CD4-positive, alpha-beta T cell treated with Interleukin-15 for 4 hours (primary cell): Measurements from ENCODE around the gene DEGS1.

Experiments
- DNase-seq: peaks from one replicate; pipeline ENCODE4 v3.0.0-alpha.2; 2020; ENCODE audit warnings: low spot score

DEGS1 gene

DNA sequence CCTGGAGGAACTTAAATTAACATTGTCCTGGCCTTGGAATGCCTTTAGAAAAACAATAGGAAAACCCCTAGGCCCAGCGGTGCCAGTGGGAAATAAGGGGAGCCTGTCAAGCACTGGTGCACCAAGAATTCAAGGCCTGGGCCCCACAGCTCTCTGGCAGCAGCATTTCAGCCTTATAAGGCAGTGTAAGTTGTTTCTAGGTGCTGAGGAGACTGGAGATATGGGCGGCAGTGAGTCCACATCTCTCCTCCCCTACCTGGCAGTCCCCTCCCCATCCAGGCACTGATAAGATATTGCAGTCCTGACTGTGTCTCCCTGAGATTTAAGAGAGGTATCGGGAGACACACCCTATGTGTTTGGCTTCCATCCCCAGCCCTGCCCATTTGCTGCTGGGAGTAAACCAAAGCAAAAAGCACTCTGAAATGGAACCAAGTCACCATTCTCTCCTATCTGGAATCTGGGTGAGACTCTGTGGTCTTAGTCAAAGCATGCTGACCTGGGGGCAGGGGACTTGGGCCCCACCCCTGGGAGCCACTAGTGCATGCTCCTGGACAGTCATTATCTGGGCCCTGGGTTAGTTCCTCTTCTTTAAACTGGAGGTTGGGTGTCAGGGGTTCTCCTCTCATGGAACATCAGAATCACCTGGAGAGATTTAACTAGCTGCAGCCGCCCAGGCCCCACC lies 30.5 kb downstream of the DEGS1 start:
- no peak for DNase-seq

DNA sequence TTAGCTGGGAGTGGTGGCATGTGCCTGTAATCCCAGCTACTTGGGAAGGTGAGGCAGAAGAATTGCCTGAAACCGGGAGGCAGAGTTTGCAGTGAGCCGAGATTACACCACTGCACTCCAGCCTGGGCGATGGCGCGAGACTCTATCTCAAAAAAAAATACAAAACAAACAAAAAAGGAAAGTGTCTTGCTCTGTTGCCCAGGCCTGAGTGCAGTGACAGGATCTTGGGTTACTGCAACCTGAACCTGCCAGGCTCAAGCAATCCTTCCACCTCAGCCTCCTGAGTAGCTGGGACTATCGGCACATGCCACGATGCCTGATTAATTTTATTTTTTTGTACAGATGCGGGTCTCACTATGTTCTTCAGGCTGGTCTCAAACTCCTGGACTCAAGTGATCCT lies 33.3 kb downstream of the DEGS1 start:
- DNase-seq: no peak

DNA sequence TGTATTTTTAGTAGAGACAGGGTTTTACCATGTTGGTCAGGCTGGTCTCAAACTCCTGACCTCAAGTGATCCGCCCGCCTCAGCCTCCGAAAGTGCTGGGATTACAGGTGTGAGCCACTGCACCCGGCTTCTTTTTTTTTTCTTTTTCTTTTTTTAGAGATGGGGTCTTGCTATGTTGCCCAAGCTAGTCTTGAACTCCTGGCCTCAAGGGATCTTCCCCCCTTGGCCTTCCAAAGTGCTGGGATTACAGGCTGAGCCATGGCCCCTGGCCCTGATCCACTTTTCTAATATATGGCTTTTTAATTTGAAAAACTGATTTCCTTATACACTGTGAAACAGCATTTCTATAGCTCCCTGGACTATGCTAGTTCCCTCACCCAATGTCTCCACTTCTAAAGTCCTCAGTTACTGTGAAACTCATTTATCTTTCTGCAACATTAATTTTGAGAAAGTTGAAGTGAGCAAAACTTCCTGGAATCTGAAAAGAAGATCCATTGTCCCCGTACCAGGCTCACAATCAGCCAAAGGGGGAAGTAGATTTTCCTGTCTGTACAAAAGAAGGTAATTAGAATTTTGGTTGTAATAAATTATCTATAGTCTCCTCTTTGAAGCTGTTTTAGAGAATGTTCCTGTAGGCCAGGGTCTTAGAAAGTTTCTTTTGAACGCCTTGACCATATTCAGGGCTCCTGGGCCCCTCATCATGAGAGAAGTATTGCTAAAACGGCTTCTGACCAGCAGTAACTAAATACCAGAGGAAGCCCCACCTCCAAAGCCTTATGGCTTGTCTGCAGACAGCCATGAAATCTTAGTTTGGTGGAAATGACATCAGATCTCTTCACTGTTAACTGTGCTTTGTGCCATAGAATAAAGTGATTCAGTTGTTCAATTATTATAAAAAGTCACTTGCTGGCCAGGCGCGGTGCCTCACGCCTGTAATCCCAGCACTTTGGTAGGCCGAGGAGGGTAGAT lies 34.9 kb downstream of the DEGS1 start:
- no peak for DNase-seq

DNA sequence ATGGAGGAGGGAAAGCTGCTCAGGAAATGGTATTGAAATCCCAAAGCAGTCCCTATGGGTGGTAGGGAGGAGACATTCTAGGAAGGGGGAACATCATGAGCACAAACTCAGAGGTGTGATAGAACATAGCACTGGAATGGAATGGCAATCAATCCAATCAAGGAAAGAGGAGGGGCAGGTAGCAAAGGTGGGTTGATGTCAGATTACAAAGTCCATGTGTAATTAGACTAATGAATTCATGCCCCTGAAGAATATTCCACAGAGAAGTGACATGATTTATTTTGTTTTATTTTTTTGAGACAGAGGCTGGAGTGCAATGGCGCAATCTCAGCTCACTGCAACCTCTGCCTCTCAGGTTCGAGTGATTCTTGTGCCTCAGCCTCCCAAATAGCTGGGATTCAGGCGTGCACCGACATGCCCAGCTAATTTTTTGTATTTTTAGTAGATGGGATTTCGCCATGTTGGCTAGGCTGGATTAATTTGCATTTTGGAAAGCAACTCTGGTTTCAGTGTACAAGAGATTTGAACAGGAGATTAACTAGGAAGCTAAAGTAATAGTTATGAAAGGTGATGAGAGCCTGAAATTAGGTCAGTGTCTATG lies 36.1 kb downstream of the DEGS1 start:
- no peak for DNase-seq

DNA sequence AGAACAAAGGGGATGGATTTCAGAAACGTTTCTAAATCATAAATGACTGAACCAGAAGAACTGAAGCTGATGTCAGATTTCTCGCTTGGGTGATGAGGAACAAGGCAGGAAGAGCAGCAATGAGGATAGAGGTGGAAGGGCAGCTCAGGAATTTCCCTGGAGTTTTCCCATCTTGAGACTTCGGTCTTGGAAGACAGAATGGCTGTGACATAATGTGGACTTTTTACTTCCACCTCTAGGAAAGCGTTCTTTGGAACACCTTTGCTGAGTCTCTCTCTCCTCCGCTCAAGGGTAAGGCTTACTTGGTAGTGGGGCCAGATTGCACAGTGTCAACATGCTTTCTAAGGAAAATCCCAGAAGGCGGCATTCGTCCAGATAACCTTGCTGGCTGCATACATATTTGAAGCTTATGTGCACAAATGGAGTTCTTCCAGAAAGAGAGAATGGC lies 36.6 kb downstream of the DEGS1 start:
- no peak for DNase-seq

DNA sequence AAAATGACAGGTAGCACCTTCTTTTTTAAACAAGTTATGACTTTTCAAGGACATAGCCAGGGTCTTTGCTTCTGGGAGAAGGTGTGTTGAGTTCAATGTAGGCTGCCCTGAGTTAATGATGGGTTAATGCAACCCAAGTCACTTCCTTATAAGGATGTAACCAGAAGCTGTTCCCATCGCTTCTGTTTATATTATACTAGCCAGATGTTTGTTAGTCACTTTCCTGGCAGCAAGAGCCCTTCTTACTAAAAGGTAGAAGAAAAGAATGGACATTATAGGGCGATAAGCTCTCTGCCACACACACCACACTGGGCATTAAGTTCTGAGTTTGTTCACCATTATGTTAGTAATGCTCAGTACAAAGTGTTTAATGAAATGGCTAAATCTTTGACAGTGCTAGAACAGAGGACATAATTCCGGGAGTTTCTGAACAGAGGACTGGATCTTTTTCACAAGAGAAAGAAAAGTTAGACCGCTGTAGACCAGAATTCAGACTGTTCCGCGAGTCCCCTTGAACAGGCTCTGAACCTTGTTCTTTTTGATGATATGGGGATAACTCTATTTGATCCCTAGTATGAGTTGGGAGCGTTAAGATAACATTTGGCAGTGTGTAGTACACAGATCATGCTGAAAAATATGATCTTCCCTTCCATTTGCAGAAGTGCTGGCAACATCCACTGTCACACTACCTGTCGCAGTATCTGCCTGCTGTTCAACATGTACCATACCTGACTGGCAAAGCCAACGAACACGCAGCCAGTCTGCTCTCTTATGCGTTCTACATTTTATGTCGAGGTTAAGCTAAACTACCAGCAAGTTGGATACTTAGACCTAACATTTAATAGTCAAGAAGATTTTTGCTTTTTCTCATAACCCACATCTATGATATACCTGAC lies 41.0 kb downstream of the DEGS1 start:
- DNase-seq: no peak

DNA sequence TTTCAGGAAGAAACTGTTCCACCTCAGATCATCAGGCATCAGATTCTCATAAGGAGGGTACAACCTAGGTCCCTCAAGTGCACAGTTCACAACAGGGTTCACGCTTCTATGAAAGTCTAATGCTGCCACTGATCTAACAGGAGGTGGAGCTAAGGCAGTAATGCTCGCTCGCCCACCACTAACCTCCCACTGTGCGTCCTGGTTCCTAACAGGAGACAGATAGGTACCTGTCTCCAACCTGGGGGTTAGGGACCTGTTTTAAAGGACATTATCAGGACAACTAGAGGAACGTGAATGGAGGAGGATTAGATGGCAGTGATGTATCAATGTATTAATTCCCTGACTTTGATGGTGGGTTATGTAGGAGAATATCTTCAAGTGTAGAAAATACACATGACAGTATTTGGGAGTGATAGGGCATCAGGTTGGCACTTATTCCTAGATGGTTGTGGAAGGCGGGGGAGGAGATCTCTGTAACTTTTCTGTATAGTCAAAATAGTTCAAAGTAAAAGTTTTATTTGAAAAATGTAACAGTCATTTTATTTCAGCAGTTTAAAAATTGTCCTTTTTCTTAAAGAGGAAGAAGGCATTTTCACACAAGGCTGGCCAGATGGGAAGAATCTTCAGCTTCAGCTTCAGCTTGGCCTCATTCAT lies 43.9 kb downstream of the DEGS1 start:
- DNase-seq: no peak

DNA sequence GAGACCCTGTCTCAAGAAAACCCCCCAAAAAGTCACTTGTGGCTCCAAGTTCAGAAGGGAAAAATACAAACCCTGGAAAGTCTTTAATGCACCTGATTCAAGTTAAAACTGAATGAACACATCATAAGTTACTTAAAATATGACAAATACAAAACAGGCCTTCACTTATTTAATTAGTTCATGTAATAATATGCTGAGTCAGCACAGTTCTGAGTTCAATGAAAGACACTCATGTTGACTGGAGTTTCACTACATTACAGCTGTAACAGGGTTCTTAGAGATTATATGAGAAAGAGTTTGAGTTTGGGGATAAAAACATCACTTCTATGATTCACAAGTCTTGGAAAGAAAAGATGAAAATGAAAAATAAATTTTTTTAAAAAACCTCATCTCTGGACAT lies 51.0 kb downstream of the DEGS1 start:
- no peak for DNase-seq

DNA sequence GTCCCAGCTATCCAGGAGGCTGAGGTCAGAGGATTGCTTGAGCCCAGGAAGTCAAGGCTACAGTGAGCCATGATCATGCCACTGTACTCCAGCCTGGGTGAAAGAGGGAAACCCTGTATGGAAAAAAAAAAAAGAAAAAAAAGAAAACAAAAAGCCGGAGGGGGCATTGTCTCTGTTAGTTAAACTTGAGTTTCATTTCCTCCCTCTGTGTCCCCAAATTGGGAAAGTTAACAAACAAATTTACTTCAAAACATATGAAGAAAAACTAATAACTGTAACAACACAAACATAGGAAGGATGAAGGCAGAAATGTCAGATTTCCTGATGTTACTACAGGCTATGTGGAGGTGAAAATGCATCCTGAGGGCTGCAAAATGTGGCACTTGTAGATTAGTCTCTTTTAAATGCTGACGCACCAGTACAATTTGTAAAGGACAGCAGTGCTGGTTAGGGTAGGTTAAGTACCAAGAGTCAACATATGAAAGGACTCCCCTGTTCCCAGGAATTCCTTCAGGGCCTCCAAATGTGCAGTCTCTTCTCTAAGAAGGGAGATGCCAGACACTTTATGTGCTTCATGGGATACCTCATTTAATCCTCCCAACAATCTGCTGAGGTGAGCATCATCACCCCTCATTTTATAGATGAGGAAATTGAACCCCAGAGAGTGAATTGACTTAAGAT lies 52.9 kb downstream of the DEGS1 start:
- DNase-seq: no peak

DNA sequence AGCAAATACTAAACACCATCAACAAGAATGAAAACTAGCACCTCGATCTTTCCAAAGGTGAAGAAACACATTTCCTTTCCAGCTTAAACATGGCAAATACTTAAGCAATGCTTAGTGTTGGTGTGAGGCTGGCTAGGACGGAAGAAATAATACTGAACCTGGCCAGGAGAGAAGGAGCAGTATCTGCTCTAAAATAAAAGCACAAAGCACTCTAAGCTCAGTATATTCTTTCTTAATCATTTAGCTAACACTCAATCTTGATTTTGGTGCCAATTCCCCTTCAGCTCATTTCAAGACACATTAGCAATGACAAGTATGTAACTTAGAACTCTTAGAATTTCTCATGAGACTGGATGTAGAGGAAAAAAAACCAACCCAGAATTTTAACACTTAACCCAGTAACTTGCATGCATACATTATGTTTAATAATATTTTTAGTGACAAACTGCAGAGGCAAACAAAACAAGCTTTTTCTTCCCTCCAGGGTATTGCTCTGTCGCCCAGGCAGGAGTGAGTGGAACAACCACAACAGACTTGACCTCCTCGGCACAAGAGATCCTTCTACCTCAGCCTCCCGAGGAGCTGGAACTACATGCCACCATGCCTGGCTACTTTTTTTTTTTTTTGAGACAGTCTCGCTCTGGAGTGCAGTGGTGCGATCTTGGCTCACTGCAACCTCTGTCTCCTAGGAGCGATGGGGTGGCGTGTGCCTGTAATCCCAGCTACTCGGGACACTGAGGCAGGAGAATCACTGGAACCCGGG lies 54.3 kb downstream of the DEGS1 start:
- DNase-seq: no peak

DNA sequence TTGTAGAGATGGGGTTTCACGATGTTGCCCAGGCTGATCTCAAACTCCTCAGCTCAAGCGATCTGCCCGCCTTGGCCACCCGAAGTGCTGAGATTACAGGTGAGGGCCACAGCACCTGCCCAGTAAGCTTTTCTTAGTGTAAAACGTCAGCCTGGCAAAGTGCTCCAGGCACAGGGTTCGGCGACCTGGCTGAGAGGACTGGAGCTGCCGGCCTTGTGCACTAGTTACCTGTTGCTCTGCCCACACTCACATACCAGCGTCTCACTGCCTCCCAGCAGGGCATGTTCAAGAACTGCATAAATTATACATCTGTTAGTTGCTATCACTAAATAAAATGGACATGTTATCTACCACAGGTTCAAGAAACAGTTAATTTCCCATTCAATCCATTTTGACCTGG lies 55.2 kb downstream of the DEGS1 start:
- DNase-seq: no peak

DNA sequence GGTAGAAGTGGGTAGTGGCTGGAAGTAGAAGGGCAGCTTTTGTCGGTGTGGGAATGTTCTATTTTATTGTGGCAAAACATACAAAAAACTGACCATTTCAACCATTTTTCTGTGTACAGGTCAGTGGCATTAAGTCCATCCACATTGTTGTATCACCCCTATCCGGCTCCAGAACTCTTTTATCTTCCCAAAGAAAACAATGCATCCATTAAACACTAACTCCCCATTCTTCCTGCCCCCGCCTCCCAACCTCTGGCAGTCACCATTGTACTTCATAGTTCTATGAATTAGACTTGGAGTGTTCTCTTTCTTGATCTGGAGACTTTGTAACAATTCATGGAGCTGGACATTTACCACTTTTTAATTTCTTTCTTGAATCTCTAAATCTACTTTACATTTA lies 55.7 kb downstream of the DEGS1 start:
- DNase-seq: no peak
